ENCODE measurements around the gene EN1. TPM values are rescaled to one million over a fixed set of nuclear protein-coding genes. Genes with fewer than 3 reads are reported as not detected.

The EN1 gene
- total RNA-seq, 1 donor from 2014 or later, result not detected

GRCh38 chr2:118849226-118850167 is 2.0 kb upstream of the EN1 start:
- intact Hi-C loops (cut with micrococcal nuclease), result loop anchor here (5.0 to 10.0 kb wide), 2 partner anchors 627 to 805 kb away; no protein-coding TSS in a partner anchor
- Histone ChIP-seq H3K4me3 (no peak overlapping the region), H3K9me3 (replicated peaks) (no peaks in the 10 kb centered on the region), H3K27me3 (ENCODE audit: low read depth) (peaks cover 100% of the 10 kb centered on the region), H3K36me3 (no peaks in the 10 kb centered on the region), H3K27ac (replicated peaks) (no peak overlapping the region), H3K4me1 (peaks cover 56% of the 10 kb centered on the region)
- no peak for DNase-seq
- TF ChIP-seq, protein P1, sequence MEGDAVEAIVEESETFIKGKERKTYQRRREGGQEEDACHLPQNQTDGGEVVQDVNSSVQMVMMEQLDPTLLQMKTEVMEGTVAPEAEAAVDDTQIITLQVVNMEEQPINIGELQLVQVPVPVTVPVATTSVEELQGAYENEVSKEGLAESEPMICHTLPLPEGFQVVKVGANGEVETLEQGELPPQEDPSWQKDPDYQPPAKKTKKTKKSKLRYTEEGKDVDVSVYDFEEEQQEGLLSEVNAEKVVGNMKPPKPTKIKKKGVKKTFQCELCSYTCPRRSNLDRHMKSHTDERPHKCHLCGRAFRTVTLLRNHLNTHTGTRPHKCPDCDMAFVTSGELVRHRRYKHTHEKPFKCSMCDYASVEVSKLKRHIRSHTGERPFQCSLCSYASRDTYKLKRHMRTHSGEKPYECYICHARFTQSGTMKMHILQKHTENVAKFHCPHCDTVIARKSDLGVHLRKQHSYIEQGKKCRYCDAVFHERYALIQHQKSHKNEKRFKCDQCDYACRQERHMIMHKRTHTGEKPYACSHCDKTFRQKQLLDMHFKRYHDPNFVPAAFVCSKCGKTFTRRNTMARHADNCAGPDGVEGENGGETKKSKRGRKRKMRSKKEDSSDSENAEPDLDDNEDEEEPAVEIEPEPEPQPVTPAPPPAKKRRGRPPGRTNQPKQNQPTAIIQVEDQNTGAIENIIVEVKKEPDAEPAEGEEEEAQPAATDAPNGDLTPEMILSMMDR (IDR thresholded peaks at IDR 0.05; ENCODE audit: borderline replicate concordance), result no peak

GRCh38 chr2:118848381-118849225 is 1.2 kb upstream of the EN1 start:
- no peak for DNase-seq
- peaks cover 51% of the 10 kb centered on the region for H3K4me1 ChIP-seq
- no peaks in the 10 kb centered on the region for H3K36me3 ChIP-seq
- peaks cover 100% of the 10 kb centered on the region for H3K27me3 ChIP-seq (ENCODE audit: low read depth)
- no peaks in the 10 kb centered on the region for H3K9me3 ChIP-seq (replicated peaks)
- TF ChIP-seq, protein P1 (IDR thresholded peaks at IDR 0.05; ENCODE audit: borderline replicate concordance), result no peak
- H3K27ac ChIP-seq (replicated peaks), result no peak overlapping the region
- H3K4me3 ChIP-seq, result peak overlapping the region; percentile 50
- intact Hi-C loops (cut with micrococcal nuclease), result no loop called here

DNA sequence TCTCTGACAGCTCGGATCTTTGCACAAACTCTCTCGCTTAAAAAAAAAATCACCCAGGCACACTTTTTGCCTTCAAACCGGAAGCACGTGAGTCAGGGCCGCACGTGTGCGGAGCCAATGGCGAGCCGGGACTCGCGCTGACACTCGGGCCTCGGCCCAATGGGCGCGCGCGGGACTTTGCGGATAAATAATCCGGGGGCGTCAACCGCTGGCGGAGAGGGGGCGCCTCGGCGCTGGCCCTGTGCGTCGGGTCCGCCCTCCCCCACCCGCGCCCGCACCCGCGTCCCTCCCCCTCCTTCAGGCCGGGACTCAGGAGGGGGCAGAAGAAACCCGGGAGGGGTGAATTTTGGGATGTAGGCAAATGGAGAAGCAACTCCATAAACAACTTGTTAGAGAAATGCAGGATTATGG is 319 bp upstream of the EN1 start:
- intact Hi-C loops (cut with micrococcal nuclease), result no loop called here
- TF ChIP-seq, protein P1 (IDR thresholded peaks at IDR 0.05; ENCODE audit: borderline replicate concordance), result no peak
- no peak overlapping the region for H3K27ac ChIP-seq (replicated peaks)
- DNase-seq, result no peak
- peak overlapping the region; percentile 50 for H3K4me3 ChIP-seq
- no peaks in the 10 kb centered on the region for H3K9me3 ChIP-seq (replicated peaks)
- peaks cover 50% of the 10 kb centered on the region for H3K4me1 ChIP-seq
- peaks cover 100% of the 10 kb centered on the region for H3K27me3 ChIP-seq (ENCODE audit: low read depth)
- H3K36me3 ChIP-seq, result no peaks in the 10 kb centered on the region

DNA sequence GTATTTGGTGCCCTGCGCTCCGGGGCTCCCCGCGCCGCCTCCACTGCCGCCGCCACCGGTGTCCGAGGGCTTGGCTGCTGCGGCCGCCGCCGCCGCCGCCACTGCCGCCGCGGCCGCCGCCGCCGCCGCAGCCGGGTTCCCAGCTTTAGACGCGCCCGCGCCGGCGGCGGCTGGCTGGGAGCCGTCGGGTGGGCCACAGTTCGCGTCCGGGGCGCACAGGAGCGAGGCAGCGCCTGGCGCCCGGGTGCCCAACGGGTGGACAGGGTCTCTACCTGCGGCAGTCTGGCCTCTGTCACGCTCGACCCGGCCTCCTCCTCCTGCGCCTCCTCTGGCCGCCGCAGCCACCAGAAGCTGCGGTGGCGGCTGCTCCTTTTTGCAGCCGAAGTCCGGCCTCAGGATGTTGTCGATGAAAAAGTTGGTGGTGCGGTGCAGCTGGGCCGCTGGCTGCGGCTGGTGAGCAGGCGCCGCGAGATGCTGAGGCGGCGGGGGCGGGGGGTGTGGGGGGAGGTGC is 951 bp downstream of the EN1 start:
- H3K36me3 ChIP-seq, result no peaks in the 10 kb centered on the region
- TF ChIP-seq, protein P1 (IDR thresholded peaks at IDR 0.05; ENCODE audit: borderline replicate concordance), result no peak
- H3K27me3 ChIP-seq (ENCODE audit: low read depth), result peaks cover 100% of the 10 kb centered on the region
- no peak for DNase-seq
- no peak overlapping the region for H3K27ac ChIP-seq (replicated peaks)
- intact Hi-C loops (cut with micrococcal nuclease), result no loop called here
- peaks cover 59% of the 10 kb centered on the region for H3K4me1 ChIP-seq
- H3K4me3 ChIP-seq, result peak overlapping the region; percentile 50
- H3K9me3 ChIP-seq (replicated peaks), result no peaks in the 10 kb centered on the region
